Cardiac septum (tissue), 1 donor: ENCODE results near the gene LGALS3BP. TPM values are rescaled to one million over a fixed set of nuclear protein-coding genes. Genes with fewer than 3 reads are reported as not detected.
"Not testable (repeated sequence)": the region's sequence is repeated elsewhere in the genome, so short reads cannot be mapped to it uniquely, and the experiment has no call there.

Source experiments
- DNase-seq: peaks from one replicate; pipeline ENCODE4 v3.0.0-alpha.2; 2020; ENCODE audit warnings: low spot score
- intact Hi-C: fragments of 100-400 bp; cut with DNase I; formaldehyde crosslinking; loops from one replicate; pipeline ENCODE4 v1.14.0; 2022
- long read RNA-seq: library from polyadenylated mRNA; unstranded; transcript quantifications from one replicate; pipeline ENCODE4 v2.0.0, GENCODE V29; 2021
- total RNA-seq: library from RNA; stranded (reverse); fragmentation: NEBNext Ultra II Directional; extraction: Animal tissue kit (Norgen Biotek cat#: 25700); gene quantifications from one replicate; pipeline ENCODE4 v1.2.1, GENCODE V29; 2021
- donor health status: DM: no; HTN: no; CAD: no.

Gene LGALS3BP, protein sequence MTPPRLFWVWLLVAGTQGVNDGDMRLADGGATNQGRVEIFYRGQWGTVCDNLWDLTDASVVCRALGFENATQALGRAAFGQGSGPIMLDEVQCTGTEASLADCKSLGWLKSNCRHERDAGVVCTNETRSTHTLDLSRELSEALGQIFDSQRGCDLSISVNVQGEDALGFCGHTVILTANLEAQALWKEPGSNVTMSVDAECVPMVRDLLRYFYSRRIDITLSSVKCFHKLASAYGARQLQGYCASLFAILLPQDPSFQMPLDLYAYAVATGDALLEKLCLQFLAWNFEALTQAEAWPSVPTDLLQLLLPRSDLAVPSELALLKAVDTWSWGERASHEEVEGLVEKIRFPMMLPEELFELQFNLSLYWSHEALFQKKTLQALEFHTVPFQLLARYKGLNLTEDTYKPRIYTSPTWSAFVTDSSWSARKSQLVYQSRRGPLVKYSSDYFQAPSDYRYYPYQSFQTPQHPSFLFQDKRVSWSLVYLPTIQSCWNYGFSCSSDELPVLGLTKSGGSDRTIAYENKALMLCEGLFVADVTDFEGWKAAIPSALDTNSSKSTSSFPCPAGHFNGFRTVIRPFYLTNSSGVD
- 312 TPM for total RNA-seq
- long read RNA-seq, transcript LGALS3BP-201 (6 exons, 2,405 nt), result major isoform, 312 of 442 reads
- long read RNA-seq, transcript LGALS3BP-202 (5 exons, 936 nt), result minor isoform, 5 of 442 reads
- long read RNA-seq, transcript LGALS3BP-210 (3 exons, 882 nt), result minor isoform, 5 of 442 reads
- long read RNA-seq, partial matches to known transcripts, result 41 of 442 reads
- long read RNA-seq, other reads (novel, unspliced or antisense), result 79 of 442 reads

DNA sequence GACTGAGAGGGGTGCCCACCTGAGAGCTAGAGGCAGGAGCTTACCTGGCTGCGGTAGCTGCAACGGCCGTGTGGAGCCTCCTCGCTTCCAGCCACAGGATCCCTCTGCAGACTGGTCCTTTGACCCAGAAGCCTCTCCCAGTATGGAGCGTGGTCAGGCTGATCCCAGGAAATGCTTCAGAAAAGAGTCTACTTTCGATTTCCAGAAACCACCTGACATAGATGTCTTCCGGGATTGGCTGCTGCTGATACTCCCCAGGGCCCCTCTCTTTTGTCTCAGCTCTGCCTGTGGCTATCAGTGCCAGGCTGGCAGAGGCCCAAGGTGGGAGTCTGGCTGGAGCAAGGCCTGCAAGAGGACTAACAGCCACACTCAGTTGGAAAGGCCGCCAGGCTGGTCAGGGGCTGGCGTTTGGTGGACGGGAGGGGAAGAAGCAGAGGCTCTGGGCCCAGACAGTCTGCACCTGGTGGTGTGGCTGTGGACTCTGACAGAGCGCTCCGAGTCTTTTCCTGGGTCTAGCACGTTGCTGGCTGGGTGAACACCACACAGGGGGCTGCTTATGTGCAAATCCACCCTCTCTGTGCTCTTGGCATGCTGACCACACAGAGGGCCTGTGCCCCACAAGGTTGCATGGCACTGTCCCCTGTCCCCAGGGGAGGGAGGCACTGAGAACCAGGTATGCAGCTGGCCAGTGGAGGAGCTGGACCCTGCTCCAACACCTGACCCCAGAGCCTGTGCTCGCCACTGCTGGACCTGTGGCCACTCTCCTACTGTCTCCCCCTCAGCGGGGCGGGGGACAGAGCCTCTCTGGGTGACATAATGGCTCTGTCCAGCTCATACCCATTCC is at the start of gene LGALS3BP:
Gene LGALS3BP (minus strand): TSS at position 144 of the 844 bp plus-strand sequence. CDS start 2,732 bp downstream, outside the sequence.
- peak; percentile 85 for DNase-seq
- intact Hi-C loops, result no loop called here

DNA sequence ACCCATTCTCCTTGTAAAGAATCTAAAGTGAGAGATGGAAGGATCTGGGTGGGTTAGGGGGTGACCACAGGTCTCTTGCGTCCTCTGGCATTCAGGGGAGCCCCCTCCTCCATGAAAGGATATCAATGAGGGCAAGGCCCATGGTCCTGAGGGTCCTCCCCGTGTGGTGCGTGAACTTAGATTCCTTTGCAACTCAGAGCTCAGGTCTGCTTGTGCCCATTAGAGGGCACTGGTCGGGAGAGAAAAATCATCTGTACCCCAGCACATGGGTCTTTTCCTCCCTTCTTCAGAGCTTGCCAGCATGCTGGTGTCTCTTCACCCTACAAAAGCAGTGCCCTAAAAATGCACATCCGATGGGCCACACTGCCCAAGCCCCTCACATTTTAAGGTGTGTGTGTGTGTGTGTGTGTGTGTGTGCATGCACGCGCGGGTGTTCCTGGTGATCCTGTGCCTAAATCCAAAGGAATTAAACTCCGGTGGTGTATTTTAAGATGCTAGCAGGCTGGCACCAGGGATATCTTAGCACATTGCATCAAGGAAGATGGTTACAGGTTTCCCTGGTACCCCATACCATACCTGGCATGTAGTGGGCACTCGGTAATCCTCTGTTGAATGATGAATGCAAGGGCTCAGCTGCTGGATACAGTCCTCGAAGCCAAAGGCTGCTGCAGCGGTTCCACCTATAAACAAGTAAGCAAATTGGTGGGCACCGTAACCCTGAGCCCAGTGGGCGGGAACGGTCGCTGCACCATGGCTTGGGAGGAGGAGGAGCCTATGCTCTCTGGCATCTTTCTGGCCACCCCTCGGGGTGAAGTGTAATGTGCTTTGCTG is 49.0 kb upstream of the LGALS3BP start:
- DNase-seq, result no peak
- intact Hi-C loops, result no loop called here

DNA sequence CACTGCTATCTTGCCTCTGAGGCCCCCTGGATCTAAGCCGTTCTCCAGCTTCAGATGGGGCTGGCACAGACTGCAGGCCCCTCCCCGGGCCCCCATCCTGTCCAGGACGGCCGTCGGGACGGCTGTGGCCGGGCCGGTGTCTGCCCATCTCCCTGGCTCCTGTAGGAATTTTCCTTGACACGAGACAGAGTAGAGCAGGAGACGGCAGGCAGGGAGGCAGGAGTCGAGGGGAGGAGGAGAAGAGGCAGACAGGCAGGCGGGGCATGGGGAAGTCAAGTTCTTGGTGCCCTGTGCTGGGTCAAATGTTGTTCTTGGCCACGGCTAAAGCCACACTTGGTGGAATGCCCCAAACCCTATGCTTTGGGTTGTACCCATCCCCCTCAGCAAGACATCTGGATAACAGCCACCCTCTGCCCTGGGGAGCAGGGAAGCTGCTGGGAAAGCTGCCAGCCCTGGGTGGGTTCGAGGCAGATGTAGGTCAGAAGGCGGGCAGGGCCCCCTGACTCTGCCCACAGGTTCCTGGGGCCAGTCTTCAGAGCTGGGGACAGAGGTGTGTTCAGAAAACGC is 48.3 kb upstream of the LGALS3BP start:
- intact Hi-C loops, result no loop called here
- no peak for DNase-seq

DNA sequence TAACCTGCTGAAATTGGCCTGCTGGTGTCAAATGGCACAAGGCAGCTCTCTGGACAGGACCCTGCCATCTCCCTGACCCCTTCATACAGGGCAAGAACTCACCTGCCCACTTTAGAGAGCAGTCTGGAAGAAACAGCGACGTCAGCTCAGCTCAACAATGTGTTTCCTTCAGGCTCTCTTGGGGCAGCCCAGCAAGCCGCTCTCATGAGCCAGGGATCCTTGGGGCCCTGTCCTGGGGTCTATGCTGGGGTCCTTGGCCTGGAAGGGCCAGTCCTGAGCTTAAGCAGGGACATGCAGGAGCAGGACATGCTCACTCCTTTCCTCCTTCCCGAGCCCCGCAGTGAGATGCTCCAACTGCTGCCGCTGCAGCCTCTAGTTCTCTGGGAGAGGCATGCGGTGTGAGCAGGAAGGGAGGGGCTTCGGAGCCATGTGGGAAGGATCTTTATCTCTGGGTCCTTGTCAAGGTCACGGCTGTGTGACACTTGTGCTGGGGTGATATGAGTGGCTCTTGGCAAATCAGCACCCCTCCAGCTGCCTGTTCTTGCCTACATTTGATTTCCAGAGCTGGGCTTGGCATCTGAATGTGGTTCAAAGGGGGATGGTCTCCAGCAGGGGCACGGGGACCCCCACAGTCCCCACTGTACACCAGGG is 47.7 kb upstream of the LGALS3BP start:
- intact Hi-C loops, result no loop called here
- DNase-seq, result peak; percentile 35

DNA sequence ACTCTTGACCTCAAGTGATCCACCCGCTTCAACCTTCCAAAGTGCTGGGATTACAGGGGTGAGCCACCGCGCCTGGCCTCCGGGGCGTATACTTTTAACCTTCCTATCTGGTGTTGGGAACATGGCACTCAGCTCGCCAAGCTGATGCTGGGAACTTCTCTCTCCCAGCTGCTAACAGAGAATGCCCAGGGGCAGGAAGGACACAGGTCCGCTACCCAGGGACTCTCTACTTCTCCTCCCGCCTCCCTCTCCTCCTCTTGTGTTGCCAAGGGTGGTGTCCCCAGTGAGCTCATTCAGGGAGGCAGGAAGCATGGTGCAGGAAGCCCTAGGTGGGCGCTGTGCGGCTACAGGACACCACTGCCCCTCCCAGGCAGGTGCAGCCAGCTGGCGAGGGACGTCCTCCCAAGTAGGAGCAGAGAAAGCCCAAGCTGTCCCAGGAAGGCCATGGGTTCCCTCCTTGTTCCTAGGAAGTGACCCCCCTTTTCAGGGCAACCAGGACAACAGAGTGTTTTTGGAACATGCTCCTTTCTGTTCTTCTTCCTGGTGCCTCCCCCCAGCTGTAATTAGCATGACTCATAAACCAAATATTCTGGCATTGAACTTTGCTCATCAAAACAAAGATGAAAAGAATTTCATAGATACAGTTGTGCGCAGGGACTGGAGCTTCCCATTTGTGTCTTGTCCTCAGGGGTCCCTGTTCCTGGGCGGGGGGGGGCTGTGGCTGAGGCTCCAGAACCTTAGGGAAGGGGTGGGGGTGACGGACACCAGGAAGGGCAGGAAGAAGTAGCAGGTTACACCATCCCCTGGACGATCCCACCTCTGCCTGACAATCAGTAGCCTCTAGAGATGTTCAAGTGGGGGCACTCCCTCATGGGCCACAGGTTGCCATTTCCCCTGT is 46.9 kb upstream of the LGALS3BP start:
- intact Hi-C loops, result no loop called here
- DNase-seq, result peak; percentile 77

DNA sequence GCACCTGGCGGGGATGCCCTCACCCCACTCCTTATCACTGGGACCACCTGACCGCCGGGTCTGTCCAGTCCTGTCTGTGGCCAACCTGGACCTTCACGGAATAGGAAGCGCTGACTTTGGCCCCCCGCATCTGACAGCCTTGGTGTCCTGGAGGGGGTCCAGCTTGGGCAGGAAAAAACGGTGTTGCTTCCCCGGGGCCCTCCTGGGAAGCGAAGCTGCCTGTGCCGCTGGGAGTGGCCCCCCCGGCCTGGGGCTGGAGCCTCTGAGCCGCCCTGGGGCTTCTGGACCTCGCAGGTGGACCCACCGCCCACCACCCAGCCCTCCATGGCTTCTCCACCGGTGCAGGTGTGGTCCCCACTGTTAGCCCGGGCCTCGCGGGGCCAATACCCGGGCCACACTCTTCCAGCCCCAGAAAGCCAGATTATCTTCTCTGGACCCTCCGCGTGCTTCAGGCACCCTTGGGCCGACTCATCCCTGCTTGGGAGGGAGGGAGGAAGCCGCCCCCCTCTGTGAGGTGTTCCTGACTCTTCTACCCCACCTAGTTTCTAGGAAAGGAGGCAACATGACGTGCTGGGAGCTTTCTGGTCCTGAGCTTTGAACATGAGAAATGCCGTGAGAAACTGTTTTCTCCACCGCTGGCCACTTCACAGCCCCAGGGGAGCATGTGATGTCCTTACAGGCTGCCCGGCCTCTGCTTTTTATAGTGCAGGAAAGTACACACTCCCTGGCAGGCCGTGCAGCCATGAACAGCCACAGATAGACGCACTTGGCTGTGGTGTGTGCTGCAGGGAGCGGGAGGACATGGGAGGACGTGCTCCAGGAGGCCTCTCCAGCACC is 45.4 kb upstream of the LGALS3BP start:
- intact Hi-C loops, result loop anchor here (1.0 kb wide), 1 partner anchor 27 kb away; no protein-coding TSS in a partner anchor
- DNase-seq, result peak; percentile 86

DNA sequence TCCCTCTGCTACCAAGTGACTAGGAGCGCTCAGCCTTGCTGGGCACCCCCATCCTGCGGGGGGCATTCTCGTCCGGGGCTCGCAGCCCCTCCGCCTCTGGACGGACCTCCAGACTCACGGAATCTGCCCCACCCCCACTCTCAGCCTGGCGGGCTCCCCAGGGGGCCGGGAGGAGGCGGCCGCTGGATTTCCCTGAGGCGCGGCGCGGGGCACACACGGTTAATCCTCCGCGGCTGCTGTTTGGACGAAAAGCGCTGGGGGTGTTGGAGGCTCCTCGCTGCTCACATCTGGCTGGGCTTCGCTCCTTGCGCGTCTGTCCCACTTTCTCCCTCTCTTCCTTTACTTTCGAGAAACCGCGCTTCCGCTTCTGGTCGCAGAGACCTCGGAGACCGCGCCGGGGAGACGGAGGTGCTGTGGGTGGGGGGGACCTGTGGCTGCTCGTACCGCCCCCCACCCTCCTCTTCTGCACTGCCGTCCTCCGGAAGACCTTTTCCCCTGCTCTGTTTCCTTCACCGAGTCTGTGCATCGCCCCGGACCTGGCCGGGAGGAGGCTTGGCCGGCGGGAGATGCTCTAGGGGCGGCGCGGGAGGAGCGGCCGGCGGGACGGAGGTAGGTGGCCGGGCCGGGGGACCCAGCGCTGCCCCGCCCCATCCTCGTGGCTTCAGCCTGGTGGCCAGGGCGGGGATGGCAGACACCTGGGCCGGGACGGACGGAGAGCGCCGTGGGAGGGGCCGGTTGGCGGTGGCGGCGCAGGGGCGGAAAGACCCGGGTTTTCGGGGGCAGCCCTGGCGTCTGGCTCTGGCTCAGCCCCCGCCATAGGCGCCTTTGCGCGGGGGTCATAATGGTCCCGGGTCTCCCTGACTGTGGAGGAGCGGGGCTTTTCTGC is 44.4 kb upstream of the LGALS3BP start, which contains the start of gene C1QTNF1:
Gene C1QTNF1 (plus strand): TSS at position 284 of the 886 bp plus-strand sequence. CDS start 19,800 bp downstream, outside the sequence.
- intact Hi-C loops, result loop anchor here (2.0 kb wide), 1 partner anchor 19 kb away; no protein-coding TSS in a partner anchor
- peak; percentile 77 for DNase-seq

DNA sequence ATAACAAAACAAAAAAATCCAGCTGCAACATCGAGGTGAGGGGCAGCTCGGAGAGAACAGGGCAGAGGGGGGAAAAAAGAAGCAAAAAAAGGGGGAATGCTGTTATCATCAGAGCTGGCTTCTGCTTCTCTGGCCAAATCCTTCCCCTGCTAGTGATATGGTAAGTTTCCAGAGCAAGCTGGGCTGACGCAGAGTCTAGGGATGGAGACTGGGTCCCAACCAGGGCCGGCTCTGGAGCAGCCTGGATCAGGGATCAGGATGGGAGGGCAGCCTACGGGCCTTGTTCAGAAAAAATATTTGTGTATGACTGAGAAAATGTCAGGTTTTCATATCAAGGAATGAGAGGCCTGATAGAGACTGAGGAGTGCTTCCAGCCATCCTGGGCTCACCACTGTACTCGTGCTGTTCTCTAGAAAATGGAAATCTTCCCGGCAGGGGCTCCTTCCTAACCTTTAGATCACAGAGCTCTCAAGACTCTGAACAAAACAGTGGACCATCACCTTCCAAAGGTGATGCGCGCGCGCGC is 43.5 kb upstream of the LGALS3BP start:
- no peak for DNase-seq
- intact Hi-C loops, result loop anchor here (2.0 kb wide), 1 partner anchor 20 kb away; no protein-coding TSS in a partner anchor

DNA sequence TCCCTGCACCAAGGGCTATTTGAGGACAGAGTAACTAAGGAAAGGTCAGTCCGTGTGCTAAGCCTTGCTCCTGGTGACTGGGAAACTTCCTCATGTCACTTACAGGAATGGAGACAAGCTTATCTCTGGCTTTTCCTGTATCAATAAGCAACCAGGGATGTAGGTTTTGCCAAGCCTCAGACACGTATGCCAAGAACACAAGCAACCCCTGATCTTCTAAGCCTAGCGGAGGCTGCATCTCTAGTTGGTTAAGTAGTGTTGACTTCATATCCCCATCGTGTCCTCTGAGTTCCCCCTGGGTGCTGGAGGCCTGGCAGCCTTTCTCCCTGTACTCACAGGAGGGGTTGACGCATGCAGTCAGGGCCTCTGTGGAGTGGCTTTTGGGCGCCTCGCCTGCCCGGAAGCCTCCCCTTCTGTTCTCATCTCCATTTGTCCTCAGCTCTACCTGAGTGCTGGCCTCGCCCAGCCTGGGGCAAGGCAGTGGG is 42.8 kb upstream of the LGALS3BP start:
- DNase-seq, result peak; percentile 81
- intact Hi-C loops, result loop anchor here (2.0 kb wide), 1 partner anchor 20 kb away; no protein-coding TSS in a partner anchor

DNA sequence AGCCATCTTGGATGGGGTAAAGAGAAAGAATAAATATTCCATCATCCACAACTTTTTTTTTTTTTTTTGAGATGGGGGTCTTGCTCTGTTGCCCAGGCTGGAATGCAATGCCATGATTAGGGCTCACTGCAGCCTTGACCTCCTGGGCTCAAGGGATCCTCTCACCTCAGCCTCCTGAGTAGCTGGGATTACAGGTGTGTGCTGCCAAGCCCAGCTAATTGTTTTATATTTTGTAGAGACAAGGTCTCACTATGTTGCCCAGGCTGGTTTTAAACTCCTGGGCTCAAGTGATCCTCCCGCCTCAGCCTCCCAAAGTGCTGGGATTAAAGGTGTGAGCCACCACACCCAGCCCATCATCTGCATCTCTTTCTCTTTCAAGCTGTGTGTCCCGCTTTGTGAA is 42.2 kb upstream of the LGALS3BP start:
- not testable (repeated sequence) for DNase-seq
- intact Hi-C loops, result loop anchor here (2.0 kb wide), 1 partner anchor 21 kb away; no protein-coding TSS in a partner anchor

DNA sequence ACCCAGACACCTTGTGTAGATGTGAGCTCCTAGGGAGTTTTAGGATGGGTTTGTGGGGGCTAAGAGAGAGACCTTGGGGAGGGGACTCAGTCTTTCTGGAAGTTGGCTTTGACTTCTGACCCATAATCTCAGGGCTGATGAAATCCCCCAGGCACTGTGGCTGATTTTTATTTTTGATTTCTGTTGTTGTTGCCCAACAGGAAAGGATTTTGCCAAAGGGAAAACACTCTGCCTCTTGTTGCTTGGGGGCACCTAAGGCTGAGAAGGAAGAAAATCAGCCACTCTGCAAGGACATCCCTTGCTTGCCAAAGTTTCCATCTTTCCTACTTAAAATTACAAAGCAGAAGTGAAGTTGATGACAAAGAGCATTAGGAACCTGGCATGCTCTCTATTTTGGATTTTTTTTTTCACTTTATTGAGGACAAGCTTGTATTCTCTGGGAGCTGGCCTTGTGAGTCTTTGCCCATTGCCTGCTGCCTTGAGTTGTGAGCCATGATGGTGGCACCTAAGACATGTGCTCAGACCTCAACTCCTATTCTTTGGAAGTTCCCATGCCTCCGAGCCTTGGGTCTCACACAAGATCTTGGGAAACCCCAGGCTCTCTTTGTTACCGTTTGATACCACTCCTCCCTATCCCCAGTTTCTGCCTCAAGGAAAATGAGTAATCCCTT is 41.0 kb upstream of the LGALS3BP start:
- intact Hi-C loops, result no loop called here
- no peak for DNase-seq

DNA sequence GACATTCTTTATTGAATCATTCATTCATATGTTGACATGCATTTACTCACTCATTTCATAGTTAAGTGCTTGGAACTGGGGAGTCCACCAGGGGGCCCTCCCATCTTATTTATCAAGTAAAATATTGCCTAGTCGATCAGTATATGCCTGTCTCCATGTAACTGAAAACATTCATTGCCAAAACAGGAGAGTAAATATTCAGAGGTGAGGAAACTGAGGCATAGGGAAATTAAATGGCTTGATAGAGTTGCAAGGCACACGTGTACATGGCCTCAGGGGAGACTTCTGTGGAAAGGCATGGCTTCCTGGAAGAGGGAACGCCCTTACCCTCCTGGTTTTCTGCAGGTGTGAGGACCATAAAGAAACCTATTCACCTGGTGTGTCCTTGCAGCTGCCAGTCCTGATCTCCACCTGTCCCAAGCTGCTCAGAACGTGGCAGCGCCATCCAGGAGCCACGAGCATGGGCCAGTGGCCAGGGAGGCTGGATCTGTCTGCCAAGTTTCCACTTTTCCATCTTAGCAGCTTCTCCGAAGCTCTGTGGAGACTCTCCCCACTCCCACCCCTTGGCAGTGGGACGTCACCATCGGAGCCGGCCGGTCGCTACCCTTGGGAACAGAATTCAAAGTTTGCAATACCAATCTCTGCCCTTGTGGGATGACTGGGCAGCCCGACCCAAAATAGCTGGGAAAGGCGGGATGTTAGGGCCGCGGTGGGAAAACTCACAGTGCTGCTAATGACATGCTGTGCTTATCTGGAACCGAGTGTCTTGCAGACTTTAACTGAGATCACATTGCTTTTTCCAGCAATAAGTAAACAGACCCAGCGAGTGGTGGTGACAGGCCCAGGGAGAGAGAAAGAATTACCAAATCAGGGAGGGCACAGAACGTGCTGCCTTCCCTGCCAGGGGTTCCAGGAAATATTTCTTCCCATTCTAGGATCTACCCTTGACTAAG is 40.2 kb upstream of the LGALS3BP start:
- DNase-seq, result peak; percentile 76
- intact Hi-C loops, result loop anchor here (2.0 kb wide), 1 partner anchor 371 kb away; no protein-coding TSS in a partner anchor

DNA sequence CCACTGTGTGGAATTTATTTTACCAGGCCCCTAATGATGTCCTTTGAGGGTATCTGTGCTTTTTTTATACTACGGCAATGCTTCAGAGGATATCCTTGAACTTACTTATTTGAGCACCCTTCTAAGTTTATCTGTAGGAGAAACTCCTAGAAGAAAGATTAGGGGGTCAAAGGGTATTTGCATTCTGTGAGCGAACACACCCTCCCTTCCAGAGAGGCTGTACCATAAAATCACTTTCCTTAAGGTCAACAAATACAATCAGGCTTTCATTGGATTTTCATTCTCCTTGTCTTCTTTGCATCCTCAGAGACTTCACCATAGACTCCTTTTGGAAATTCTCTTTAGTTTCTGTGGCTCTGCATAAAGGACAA is 39.5 kb upstream of the LGALS3BP start:
- intact Hi-C loops, result loop anchor here (2.0 kb wide), 1 partner anchor 372 kb away; no protein-coding TSS in a partner anchor
- DNase-seq, result no peak
